Nephron (organoid): ENCODE results near the gene RASL12.

Source experiments
- H3K27ac Mint-ChIP-seq, 3 experiments: 2 replicates each; pipeline ENCODE4 v1.8.0; 2020; ENCODE audit warnings: mixed read lengths in 3 of 3, mild to moderate bottlenecking in 2 of 3, moderate library complexity in 1 of 3
- H3K27me3 Mint-ChIP-seq: 2 replicates; pipeline ENCODE4 v1.8.0; 2021; ENCODE audit warnings: low read depth, mild to moderate bottlenecking, moderate library complexity, mixed read lengths
- H3K36me3 Mint-ChIP-seq: 2 replicates; pipeline ENCODE4 v1.8.0; 2020; ENCODE audit warnings: low read depth, mixed read lengths
- H3K4me1 Mint-ChIP-seq: 2 replicates; pipeline ENCODE4 v1.8.0; 2020; ENCODE audit warnings: mixed read lengths
- H3K4me3 Mint-ChIP-seq, 3 experiments: 2 replicates each; pipeline ENCODE4 v1.8.0; 2020; ENCODE audit warnings: mild to moderate bottlenecking in 3 of 3, mixed read lengths in 3 of 3, moderate library complexity in 2 of 3
- H3K9me3 Mint-ChIP-seq: 2 replicates; pipeline ENCODE4 v1.8.0; 2020; ENCODE audit warnings: mixed read lengths
- CTCF ChIP-seq, 3 experiments: fragments of 200-600 bp; sonication (generic); IDR thresholded peaks; one replicate each; pipeline ENCODE4 v1.5.0; 2021; ENCODE audit warnings: antibody characterized with exemption in 3 of 3; ENCODE audit not compliant: unreplicated experiment in 3 of 3

The RASL12 gene

DNA sequence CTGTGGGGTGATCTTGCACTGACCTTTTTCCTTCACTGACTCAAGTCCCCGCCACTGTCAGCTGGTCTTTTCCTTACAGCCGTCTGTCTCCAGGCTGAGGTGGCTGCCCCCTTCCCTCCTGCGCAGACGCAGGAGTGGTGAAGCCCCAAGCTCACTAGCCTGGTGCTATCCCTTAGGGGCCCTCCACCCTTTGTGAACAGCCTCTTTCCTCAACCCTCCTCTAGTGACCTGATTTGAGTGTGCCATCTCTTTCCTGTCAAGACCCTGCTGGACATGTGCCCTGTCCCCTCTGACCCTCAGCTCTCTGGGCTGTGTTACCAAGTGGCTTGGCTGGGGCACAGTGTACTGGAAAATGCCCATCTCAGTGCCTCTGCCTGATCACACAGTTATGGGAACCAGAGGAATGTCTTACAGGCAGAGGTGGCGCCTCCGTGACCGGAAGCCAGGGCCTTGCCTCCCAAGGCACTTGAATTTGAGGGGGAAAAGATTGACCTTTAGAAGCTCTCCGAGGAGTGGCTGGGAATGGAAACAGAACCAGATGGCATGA, 17.5 kb upstream of the RASL12 start:
- H3K9me3 Mint-ChIP-seq = no peaks in the 10 kb centered on the region
- H3K27me3 Mint-ChIP-seq = peaks cover 7% of the 10 kb centered on the region
- H3K27ac Mint-ChIP-seq = peak overlapping the region; percentile 24 to 96 (median 55)
- H3K36me3 Mint-ChIP-seq = no peaks in the 10 kb centered on the region
- no peak for TF ChIP-seq CTCF (IDR thresholded peaks at IDR 0.05; ENCODE audit: unreplicated experiment in 3 of 3)
- H3K4me3 Mint-ChIP-seq = peak overlapping the region in 1 of 3 experiments; percentile 39
- peaks cover 81% of the 10 kb centered on the region for H3K4me1 Mint-ChIP-seq

GRCh38 chr15:65084500-65085206, 16.9 kb upstream of the RASL12 start:
- H3K36me3 Mint-ChIP-seq = no peaks in the 10 kb centered on the region
- peak overlapping the region; percentile 28 to 96 (median 55) for H3K27ac Mint-ChIP-seq
- no peaks in the 10 kb centered on the region for H3K9me3 Mint-ChIP-seq
- H3K4me3 Mint-ChIP-seq = no peak overlapping the region
- peaks cover 7% of the 10 kb centered on the region for H3K27me3 Mint-ChIP-seq
- TF ChIP-seq CTCF (IDR thresholded peaks at IDR 0.05; ENCODE audit: unreplicated experiment in 3 of 3) = no peak
- peaks cover 81% of the 10 kb centered on the region for H3K4me1 Mint-ChIP-seq

DNA sequence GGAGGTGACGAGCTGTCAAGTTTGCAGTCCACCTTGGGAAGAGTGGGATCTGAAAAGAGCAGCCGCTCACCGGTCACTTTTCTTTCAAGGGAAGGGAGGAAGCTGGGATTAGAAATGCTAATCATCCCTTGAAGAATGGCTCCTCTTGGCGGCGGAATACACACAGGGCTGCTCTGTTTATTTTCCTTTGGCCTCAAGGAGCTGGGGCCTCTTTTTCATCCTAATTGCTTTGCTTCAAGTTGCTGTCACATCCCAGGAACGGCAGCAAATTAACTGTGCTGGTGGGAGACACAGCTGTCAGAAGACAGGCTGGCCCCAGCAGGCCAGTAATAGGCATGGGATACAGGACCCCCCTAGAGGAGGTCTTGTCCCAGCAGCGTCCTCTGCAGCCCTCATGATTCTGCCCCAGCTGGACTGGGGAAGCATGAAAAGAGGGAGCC, 15.5 kb upstream of the RASL12 start:
- TF ChIP-seq CTCF (IDR thresholded peaks at IDR 0.05; ENCODE audit: unreplicated experiment in 3 of 3) = peak; percentile 44 to 60 (median 49)
- H3K36me3 Mint-ChIP-seq = no peaks in the 10 kb centered on the region
- H3K27ac Mint-ChIP-seq = peak overlapping the region; percentile 90 to 98 (median 96)
- H3K27me3 Mint-ChIP-seq = peaks cover 10% of the 10 kb centered on the region
- peaks cover 80% of the 10 kb centered on the region for H3K4me1 Mint-ChIP-seq
- peak overlapping the region; percentile 23 to 69 (median 54) for H3K4me3 Mint-ChIP-seq
- no peaks in the 10 kb centered on the region for H3K9me3 Mint-ChIP-seq

- no peak for TF ChIP-seq CTCF (IDR thresholded peaks at IDR 0.05; ENCODE audit: unreplicated experiment in 3 of 3)
- Mint-ChIP-seq H3K4me3 (peak overlapping the region; percentile 23 to 69 (median 54)), H3K27ac (peak overlapping the region; percentile 90 to 98 (median 96)), H3K27me3 (peaks cover 17% of the 10 kb centered on the region), H3K9me3 (no peaks in the 10 kb centered on the region), H3K4me1 (peaks cover 80% of the 10 kb centered on the region), H3K36me3 (no peaks in the 10 kb centered on the region)
These were observed 14.6 kb upstream of the RASL12 start for GRCh38 chr15:65082303-65082953.

- Mint-ChIP-seq H3K4me3 (no peak overlapping the region), H3K27me3 (peaks cover 17% of the 10 kb centered on the region), H3K36me3 (no peaks in the 10 kb centered on the region), H3K27ac (peak overlapping the region; percentile 90 to 98 (median 96)), H3K9me3 (no peaks in the 10 kb centered on the region), H3K4me1 (peaks cover 73% of the 10 kb centered on the region)
- no peak for TF ChIP-seq CTCF (IDR thresholded peaks at IDR 0.05; ENCODE audit: unreplicated experiment in 3 of 3)
These were observed 14.0 kb upstream of the RASL12 start for GRCh38 chr15:65081758-65082157.
